GM23338 (cell line): ENCODE data around the gene BYSL. TPM values are rescaled to one million over a fixed set of nuclear protein-coding genes. Genes with fewer than 3 reads are reported as not detected.

Experiments
- ATAC-seq: fragments of 200-7000 bp; cut with Tn5 transposase; 3 replicates; pipeline ENCODE4 v1.9.1; 2020
- DNase-seq: peaks from one replicate; pipeline ENCODE4 v3.0.0-alpha.2; 2015; ENCODE audit warnings: low spot score
- H2AFZ ChIP-seq: fragments of 200-600 bp; sonication (generic); 2 replicates; pipeline ENCODE4 v1.8.0; 2016; ENCODE audit warnings: antibody characterized with exemption, mild to moderate bottlenecking, moderate library complexity
- H3F3A ChIP-seq: fragments of 200-600 bp; sonication (generic); replicated peaks from 2 replicates; pipeline ENCODE4 v1.8.0; 2017; ENCODE audit warnings: antibody characterized with exemption, mixed run types, low read depth
- H3K27ac ChIP-seq: fragments of 200-600 bp; sonication (generic); 2 replicates; pipeline ENCODE4 v1.6.1; 2016; ENCODE audit warnings: low read depth
- H3K27me3 ChIP-seq: fragments of 200-600 bp; sonication (generic); 2 replicates; pipeline ENCODE4 v1.8.0; 2016; ENCODE audit warnings: mild to moderate bottlenecking, mixed run types, moderate library complexity; ENCODE audit not compliant: insufficient read depth
- H3K36me3 ChIP-seq: fragments of 200-600 bp; sonication (generic); 2 replicates; pipeline ENCODE4 v1.8.0; 2016; ENCODE audit warnings: mild to moderate bottlenecking; ENCODE audit not compliant: insufficient read depth
- H3K4me1 ChIP-seq: fragments of 200-600 bp; sonication (generic); 2 replicates; pipeline ENCODE4 v1.8.0; 2016; ENCODE audit warnings: mild to moderate bottlenecking, moderate library complexity; ENCODE audit not compliant: insufficient read depth
- H3K4me2 ChIP-seq: fragments of 200-600 bp; sonication (generic); 2 replicates; pipeline ENCODE4 v1.7.1; 2017; ENCODE audit warnings: mixed run types
- H3K4me3 ChIP-seq: fragments of 200-600 bp; sonication (generic); 2 replicates; pipeline ENCODE4 v1.6.1; 2016; ENCODE audit warnings: mixed run types
- H3K79me2 ChIP-seq: fragments of 200-600 bp; sonication (generic); replicated peaks from 2 replicates; pipeline ENCODE4 v1.8.0; 2017; ENCODE audit warnings: mild to moderate bottlenecking; ENCODE audit not compliant: insufficient read depth
- H3K9me2 ChIP-seq: fragments of 200-600 bp; sonication (generic); 2 replicates; pipeline ENCODE4 v1.8.0; 2017; ENCODE audit not compliant: insufficient read depth
- H4K20me1 ChIP-seq: fragments of 200-600 bp; sonication (generic); replicated peaks from 2 replicates; pipeline ENCODE4 v1.8.0; 2017; ENCODE audit warnings: mild to moderate bottlenecking; ENCODE audit not compliant: insufficient read depth
- H3K27ac Mint-ChIP-seq: 2 replicates; pipeline ENCODE4 v1.8.0; 2020; ENCODE audit warnings: inconsistent platforms, mild to moderate bottlenecking, moderate library complexity, mixed read lengths
- H3K27me3 Mint-ChIP-seq: 3 replicates; pipeline ENCODE4 v1.8.0; 2022; ENCODE audit warnings: low read depth, mild to moderate bottlenecking, moderate library complexity, mixed read lengths, inconsistent platforms; ENCODE audit not compliant: insufficient read depth, poor library complexity
- H3K36me3 Mint-ChIP-seq: 3 replicates; pipeline ENCODE4 v1.8.0; 2021; ENCODE audit warnings: low read depth, mild to moderate bottlenecking, inconsistent platforms, moderate library complexity, mixed read lengths
- H3K4me1 Mint-ChIP-seq: 3 replicates; pipeline ENCODE4 v1.8.0; 2020; ENCODE audit warnings: mild to moderate bottlenecking, inconsistent platforms, mixed read lengths
- H3K4me3 Mint-ChIP-seq: 3 replicates; pipeline ENCODE4 v1.8.0; 2021; ENCODE audit warnings: moderate library complexity, mild to moderate bottlenecking, inconsistent platforms, mixed read lengths
- H3K9me3 Mint-ChIP-seq: 3 replicates; pipeline ENCODE4 v1.8.0; 2020; ENCODE audit warnings: moderate library complexity, mild to moderate bottlenecking, inconsistent platforms, mixed read lengths
- CREB1 ChIP-seq: fragments of 250-450 bp; sonication (Bioruptor Pico); IDR thresholded peaks from 2 replicates; pipeline ENCODE4 v1.5.0; 2020; ENCODE audit warnings: low read depth, mild to moderate bottlenecking, moderate library complexity
- CTCF ChIP-seq, 2 experiments: fragments of 200-600 bp in 1 of 2; sonication (generic) in 1 of 2; conservative IDR thresholded peaks; 2 replicates each; pipeline versions ENCODE4 v1.5.1 to v1.6.1; 2016 to 2017; ENCODE audit warnings: antibody characterized with exemption in 2 of 2, low read depth in 2 of 2, mild to moderate bottlenecking in 2 of 2, moderate library complexity in 1 of 2
- EZH2 ChIP-seq: fragments of 200-600 bp; sonication (generic); IDR thresholded peaks from one replicate; pipeline ENCODE4 v1.8.0; 2017; ENCODE audit warnings: antibody characterized with exemption, mild to moderate bottlenecking, low read depth; ENCODE audit not compliant: unreplicated experiment
- EZH2phosphoT487 ChIP-seq: fragments of 200-600 bp; sonication (generic); IDR thresholded peaks from one replicate; pipeline ENCODE4 v1.8.1; 2018; ENCODE audit warnings: antibody characterized with exemption; ENCODE audit not compliant: unreplicated experiment
- JUNB ChIP-seq: IDR thresholded peaks from one replicate; pipeline ENCODE4 v1.6.1; 2016; ENCODE audit warnings: antibody characterized with exemption; ENCODE audit not compliant: unreplicated experiment
- NANOG ChIP-seq: IDR thresholded peaks from 2 replicates; pipeline ENCODE4 v1.6.1; 2016; ENCODE audit warnings: antibody characterized with exemption, borderline replicate concordance
- POLR2AphosphoS5 ChIP-seq: IDR thresholded peaks from 2 replicates; pipeline ENCODE4 v1.6.1; 2016; ENCODE audit warnings: antibody characterized with exemption, low read depth
- ZNF114 ChIP-seq: fragments of 250-450 bp; sonication (Bioruptor Pico); IDR thresholded peaks from 2 replicates; pipeline ENCODE4 v1.5.0; 2020; ENCODE audit warnings: mild to moderate bottlenecking, moderate library complexity
- ZNF462 ChIP-seq: fragments of 250-450 bp; sonication (Bioruptor Pico); IDR thresholded peaks from 2 replicates; pipeline ENCODE4 v1.5.0; 2020; ENCODE audit warnings: mild to moderate bottlenecking, moderate library complexity
- polyA plus RNA-seq: library from polyadenylated mRNA; unstranded; fragments of >200 nt; fragmentation: Nextera tagmentation; extraction: Ambion mirVana; gene quantifications from 2 replicates; pipeline ENCODE4 v1.2.1, GENCODE V29; 2016
- total RNA-seq: library from RNA; depleted of rRNA; stranded (reverse); fragments of >200 nt; shearing (Covaris generic); gene quantifications from 2 replicates; pipeline ENCODE4 v1.2.3, GENCODE V29; 2014

The BYSL gene
- total and polyA plus RNA-seq, 2 experiments from 2014 or later: 33.7 to 35.3 TPM

- peaks cover 4% of the 10 kb centered on the region for H3K79me2 ChIP-seq
- no peaks in the 10 kb centered on the region; the same call in 1 of the 2 replicates for H4K20me1 ChIP-seq
- no peak for TF ChIP-seq JUNB
- Mint-ChIP-seq H3K4me1 (peaks cover 15% of the 10 kb centered on the region), H3K27me3 (no peaks in the 10 kb centered on the region), H3K4me3 (no peak overlapping the region), H3K36me3 (no peaks in the 10 kb centered on the region), H3K27ac (peak overlapping the region; percentile 79), H3K9me3 (no peaks in the 10 kb centered on the region)
- no peaks in the 10 kb centered on the region for H3K27me3 ChIP-seq
- ATAC-seq (no peak), DNase-seq (no peak)
- H3F3A ChIP-seq: no peaks in the 10 kb centered on the region
- H3K27ac ChIP-seq: peak overlapping the region; percentile 68
- no peaks in the 10 kb centered on the region for H3K36me3 ChIP-seq
- H3K4me2 ChIP-seq: no peak overlapping the region
- H2AFZ ChIP-seq: no peak overlapping the region
- H3K9me2 ChIP-seq: no peaks in the 10 kb centered on the region
- peaks cover 9% of the 10 kb centered on the region for H3K4me1 ChIP-seq
- no peak overlapping the region for H3K4me3 ChIP-seq
Observed at GRCh38 chr6:41878961-41879405, 42.3 kb upstream of the BYSL start.

- no peak overlapping the region for H2AFZ ChIP-seq
- no peak overlapping the region for H3K4me3 Mint-ChIP-seq
- ATAC-seq: no peak
- peaks cover 14% of the 10 kb centered on the region for H3K79me2 ChIP-seq
- H3F3A ChIP-seq: no peaks in the 10 kb centered on the region
- peaks cover 15% of the 10 kb centered on the region for H3K4me1 Mint-ChIP-seq
- H3K4me2 ChIP-seq: no peak overlapping the region
- no peaks in the 10 kb centered on the region for H3K36me3 ChIP-seq
- H4K20me1 ChIP-seq: no peaks in the 10 kb centered on the region; the same call in none of the 2 replicates
- no peaks in the 10 kb centered on the region for H3K27me3 ChIP-seq
- H3K36me3 Mint-ChIP-seq: peaks cover 4% of the 10 kb centered on the region; the same call in 1 of the 3 replicates
- no peaks in the 10 kb centered on the region for H3K27me3 Mint-ChIP-seq
- H3K9me2 ChIP-seq: no peaks in the 10 kb centered on the region
- H3K4me3 ChIP-seq: no peak overlapping the region
- H3K9me3 Mint-ChIP-seq: no peaks in the 10 kb centered on the region
- H3K27ac Mint-ChIP-seq: no peak overlapping the region
- peaks cover 8% of the 10 kb centered on the region for H3K4me1 ChIP-seq
- H3K27ac ChIP-seq: no peak overlapping the region
- TF ChIP-seq ZNF114 (no peak), CTCF (conservative IDR thresholded peaks at IDR 0.05; ENCODE audit: low read depth in 2 of 2) (no peak), EZH2phosphoT487 (no peak), EZH2 (no peak), JUNB (no peak)
- no peak for DNase-seq
Observed at GRCh38 chr6:41881506-41881905, 39.8 kb upstream of the BYSL start.

GRCh38 chr6:41884957-41885356 is 36.3 kb upstream of the BYSL start:
- H2AFZ ChIP-seq: no peak overlapping the region
- peaks cover 12% of the 10 kb centered on the region; the same call in 1 of the 2 replicates for H3K4me1 ChIP-seq
- Mint-ChIP-seq H3K27ac (no peak overlapping the region; the same call in 1 of the 2 replicates), H3K4me1 (peaks cover 11% of the 10 kb centered on the region; the same call in 2 of the 3 replicates), H3K9me3 (no peaks in the 10 kb centered on the region), H3K36me3 (peaks cover 4% of the 10 kb centered on the region; the same call in 1 of the 3 replicates), H3K27me3 (no peaks in the 10 kb centered on the region), H3K4me3 (no peak overlapping the region)
- no peak for ATAC-seq
- H3K27me3 ChIP-seq: no peaks in the 10 kb centered on the region
- DNase-seq: no peak
- no peaks in the 10 kb centered on the region for H3F3A ChIP-seq
- H3K27ac ChIP-seq: no peak overlapping the region
- H4K20me1 ChIP-seq: no peaks in the 10 kb centered on the region; the same call in 1 of the 2 replicates
- H3K36me3 ChIP-seq: no peaks in the 10 kb centered on the region
- no peak overlapping the region for H3K4me2 ChIP-seq
- H3K9me2 ChIP-seq: no peaks in the 10 kb centered on the region
- H3K79me2 ChIP-seq: peaks cover 30% of the 10 kb centered on the region
- no peak overlapping the region for H3K4me3 ChIP-seq
- TF ChIP-seq ZNF462 (CRISPR knock-in tag) (no peak), CREB1 (CRISPR knock-in tag) (no peak), POLR2AphosphoS5 (no peak), NANOG (no peak)
